Activated CD4-positive, CD25-positive, alpha-beta regulatory T cell (primary cell): Measurements from ENCODE around the gene SCO2.

Experiments
- DNase-seq, 4 experiments: peaks; one replicate each; lab custom pipeline; 2025; lab: John Stamatoyannopoulos, UW

The SCO2 gene

GRCh38 chr22:50531962-50532674 is 6.7 kb upstream of the SCO2 start:
- DNase-seq: no peak

DNA sequence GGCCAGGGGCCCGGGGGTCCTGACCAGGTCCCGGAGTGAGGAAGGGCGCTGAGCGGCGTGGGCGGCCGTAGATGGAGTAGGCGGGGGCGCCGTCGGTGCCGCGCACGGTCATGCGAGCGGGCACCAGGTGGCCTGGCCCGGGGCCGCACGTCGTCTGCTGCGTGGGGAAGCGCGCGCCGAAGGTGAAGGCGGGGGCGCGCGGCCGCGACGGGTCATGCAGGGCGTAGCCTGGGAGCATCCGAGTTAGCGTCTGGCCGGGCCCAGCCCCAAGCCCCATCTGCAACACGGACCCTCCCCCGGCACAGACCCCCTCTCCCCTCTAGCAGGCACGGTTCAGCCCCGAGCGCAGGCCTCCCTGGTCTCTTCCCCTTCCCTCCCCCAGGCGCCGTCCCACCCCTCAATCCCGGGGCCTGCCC is 6.2 kb upstream of the SCO2 start:
- DNase-seq: peak; percentile 62 to 79 (median 69)

DNA sequence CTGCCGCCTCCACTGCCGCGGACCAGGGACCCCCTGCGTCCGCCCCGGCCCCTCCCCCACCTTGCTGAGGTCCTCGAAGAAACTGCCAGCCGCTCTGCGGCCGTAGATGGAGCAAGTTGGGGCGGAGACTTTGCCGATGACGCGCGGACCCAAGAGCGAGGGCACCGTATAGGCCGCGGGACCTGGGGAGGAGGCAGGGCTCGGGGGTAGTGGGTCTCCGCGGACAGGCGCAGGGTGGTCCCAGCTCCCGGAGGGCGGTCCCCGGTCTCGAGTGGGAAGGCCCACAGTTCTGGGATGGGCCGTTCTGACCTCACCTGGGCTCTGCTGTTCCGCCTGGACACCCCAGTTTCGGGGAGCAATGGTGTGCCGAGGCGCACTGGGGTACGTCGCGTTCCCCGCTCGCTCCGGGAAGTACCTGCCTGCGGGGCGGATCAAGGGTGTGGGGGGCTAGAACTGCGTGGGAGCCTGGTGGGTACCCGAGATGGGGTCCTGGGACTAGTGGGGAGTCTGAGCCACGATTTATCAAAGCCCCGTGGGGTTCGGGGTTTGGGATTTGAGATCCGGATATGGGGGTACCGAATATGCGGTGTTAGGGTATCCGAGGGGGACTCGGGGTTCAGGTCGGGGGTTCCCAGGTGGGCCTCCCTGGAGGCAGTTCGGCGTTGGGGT is 5.6 kb upstream of the SCO2 start:
- DNase-seq: peak; percentile 63 to 78 (median 76)

GRCh38 chr22:50530580-50530876 is 5.1 kb upstream of the SCO2 start:
- no peak for DNase-seq

GRCh38 chr22:50529897-50530579 is 4.6 kb upstream of the SCO2 start, which contains the start of gene TYMP:
TYMP (minus strand) TSS chr22:50530012; CDS start chr22:50529709, 303 bp downstream.
- DNase-seq: peak; percentile 58 to 69 (median 66)

DNA sequence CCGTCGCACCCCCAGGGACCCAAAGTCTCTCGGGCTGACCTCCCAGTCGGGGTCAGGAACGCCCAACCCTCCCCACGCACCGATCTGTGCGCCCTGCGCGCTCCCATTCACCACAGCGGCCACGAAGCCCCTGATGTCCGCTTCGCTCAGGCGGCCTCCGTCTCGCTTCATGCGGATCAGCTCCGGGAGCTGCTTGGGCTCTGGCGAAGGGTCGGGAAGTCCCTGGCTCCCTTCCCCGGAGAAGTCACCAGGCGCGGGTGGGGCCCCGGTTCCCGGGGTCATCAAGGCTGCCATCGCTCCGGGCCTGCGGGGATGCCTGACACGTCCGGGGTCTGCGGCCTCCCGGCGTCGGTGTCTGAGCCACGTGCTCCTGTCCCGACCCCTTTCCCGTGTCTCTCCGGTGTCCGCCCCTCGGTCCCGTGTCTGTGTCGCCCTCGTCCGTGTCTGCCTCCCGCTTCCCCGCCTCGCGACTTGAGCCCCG is 4.1 kb upstream of the SCO2 start:
- no peak for DNase-seq

DNA sequence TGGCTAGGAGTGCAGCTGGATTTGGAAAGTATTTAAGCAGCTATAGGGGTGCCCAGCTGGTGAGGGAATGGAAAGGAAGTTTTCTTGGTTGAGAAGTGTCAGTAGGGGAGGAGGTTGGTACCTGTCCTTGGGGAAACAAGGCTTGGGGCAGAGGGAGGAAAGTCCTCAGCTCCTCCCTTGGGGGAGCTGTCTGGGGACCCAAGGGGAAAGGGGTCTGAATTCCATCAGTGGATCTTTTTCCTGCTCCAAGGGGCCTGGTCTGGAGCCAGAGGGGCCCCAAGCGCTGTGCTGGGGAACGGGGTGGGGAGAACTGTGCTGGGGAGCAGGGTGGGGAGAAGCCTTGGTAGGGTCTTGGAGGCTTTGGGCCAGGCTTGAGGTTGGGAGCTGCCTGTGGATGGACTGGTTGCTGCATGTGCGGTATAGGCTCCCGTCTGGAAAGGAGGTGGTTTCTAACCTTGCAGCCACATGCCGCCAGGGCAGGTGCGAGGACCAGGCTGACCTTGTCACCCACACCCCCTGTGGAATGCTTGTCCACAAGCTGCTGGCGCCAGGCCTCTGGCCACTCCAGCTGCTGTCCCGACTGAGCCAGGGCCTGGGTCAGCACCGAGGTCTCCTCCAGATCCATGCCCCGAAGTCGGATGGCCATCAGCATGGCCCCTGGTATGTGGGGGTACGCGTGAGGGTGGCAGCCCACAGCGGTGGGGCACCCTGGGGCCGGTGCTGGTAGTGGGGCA is 3.5 kb upstream of the SCO2 start:
- DNase-seq: no peak

GRCh38 chr22:50527921-50528681 is 2.7 kb upstream of the SCO2 start:
- no peak for DNase-seq

- DNase-seq: no peak
These were observed 1.7 kb upstream of the SCO2 start for GRCh38 chr22:50526834-50527801.

- peak; percentile 67 to 72 (median 70) for DNase-seq
These were observed 873 bp upstream of the SCO2 start for GRCh38 chr22:50526108-50526833.

GRCh38 chr22:50525858-50526107 is 385 bp upstream of the SCO2 start:
- no peak for DNase-seq

GRCh38 chr22:50524676-50525103 is 708 bp downstream of the SCO2 start:
- no peak for DNase-seq

GRCh38 chr22:50523806-50524675 is 1.4 kb downstream of the SCO2 start:
- no peak for DNase-seq

GRCh38 chr22:50523458-50523805 is 2.0 kb downstream of the SCO2 start:
- no peak for DNase-seq

- no peak for DNase-seq
These were observed 2.5 kb downstream of the SCO2 start for GRCh38 chr22:50522806-50523438.

- DNase-seq: no peak
These were observed 3.1 kb downstream of the SCO2 start for GRCh38 chr22:50522208-50522805.

- no peak for DNase-seq
These were observed 3.7 kb downstream of the SCO2 start for GRCh38 chr22:50521710-50522109.

- DNase-seq: no peak
These were observed 4.5 kb downstream of the SCO2 start for GRCh38 chr22:50520826-50521453.
